Activated naive CD8-positive, alpha-beta T cell treated with anti-CD3 and anti-CD28 coated beads for 36 hours (primary cell): Measurements from ENCODE around the gene DLST. TPM values are rescaled to one million over a fixed set of nuclear protein-coding genes. Genes with fewer than 3 reads are reported as not detected.
"Not testable (repeated sequence)": the region's sequence is repeated elsewhere in the genome, so short reads cannot be mapped to it uniquely, and the experiment has no call there.

ENCODE experiments used
- DNase-seq: peaks from one replicate; pipeline ENCODE4 v3.0.0; 2021
- H3K27ac Mint-ChIP-seq: one replicate; pipeline ENCODE4 v1.8.0; 2022; ENCODE audit warnings: mild to moderate bottlenecking, moderate library complexity, mixed read lengths
- H3K27me3 Mint-ChIP-seq: one replicate; pipeline ENCODE4 v1.8.0; 2022; ENCODE audit warnings: mild to moderate bottlenecking, mixed read lengths
- H3K36me3 Mint-ChIP-seq: one replicate; pipeline ENCODE4 v1.8.0; 2021; ENCODE audit warnings: mild to moderate bottlenecking, mixed read lengths
- H3K4me1 Mint-ChIP-seq: one replicate; pipeline ENCODE4 v1.8.0; 2021; ENCODE audit warnings: mixed read lengths
- H3K4me3 Mint-ChIP-seq: one replicate; pipeline ENCODE4 v1.8.0; 2022; ENCODE audit warnings: mild to moderate bottlenecking, moderate library complexity, mixed read lengths
- H3K9me3 Mint-ChIP-seq: one replicate; pipeline ENCODE4 v1.8.0; 2022; ENCODE audit warnings: mixed read lengths
- total RNA-seq, 2 experiments: library from RNA; stranded (reverse); gene quantifications; one replicate each; pipeline ENCODE4 v1.2.3, GENCODE V29; 2021

Gene DLST
- total RNA-seq, 2 experiments from 2014 or later: 134 to 136 TPM

DNA sequence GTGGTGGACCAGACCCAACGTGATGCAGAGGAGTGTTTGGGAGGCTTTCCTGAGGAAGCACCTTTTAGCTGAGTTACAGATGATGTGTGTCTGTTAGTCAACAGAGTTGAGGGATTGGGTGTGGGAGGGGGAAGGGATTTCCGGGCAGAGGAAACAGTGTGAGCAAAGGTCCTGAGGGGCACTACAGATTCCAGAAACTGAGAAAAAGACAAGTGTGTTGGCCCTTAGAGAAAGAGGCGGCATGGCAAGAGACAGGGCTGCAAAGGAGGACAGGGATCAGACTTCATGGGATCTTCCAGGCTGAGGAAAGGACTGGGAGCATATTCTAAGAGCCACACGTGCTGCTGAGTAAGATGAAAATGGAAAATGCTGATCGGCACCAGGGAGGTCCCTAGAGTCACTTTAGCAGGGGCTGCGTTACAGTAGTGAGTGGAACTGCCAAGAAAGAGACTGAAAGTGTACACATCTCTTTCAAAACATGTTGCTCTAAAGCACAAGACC is 50.7 kb downstream of the DLST start:
- no peak overlapping the region for H3K4me3 Mint-ChIP-seq
- peaks cover 6% of the 10 kb centered on the region for H3K27me3 Mint-ChIP-seq
- DNase-seq: no peak
- H3K27ac Mint-ChIP-seq: no peak overlapping the region
- no peaks in the 10 kb centered on the region for H3K9me3 Mint-ChIP-seq
- H3K36me3 Mint-ChIP-seq: no peaks in the 10 kb centered on the region
- peaks cover 9% of the 10 kb centered on the region for H3K4me1 Mint-ChIP-seq

DNA sequence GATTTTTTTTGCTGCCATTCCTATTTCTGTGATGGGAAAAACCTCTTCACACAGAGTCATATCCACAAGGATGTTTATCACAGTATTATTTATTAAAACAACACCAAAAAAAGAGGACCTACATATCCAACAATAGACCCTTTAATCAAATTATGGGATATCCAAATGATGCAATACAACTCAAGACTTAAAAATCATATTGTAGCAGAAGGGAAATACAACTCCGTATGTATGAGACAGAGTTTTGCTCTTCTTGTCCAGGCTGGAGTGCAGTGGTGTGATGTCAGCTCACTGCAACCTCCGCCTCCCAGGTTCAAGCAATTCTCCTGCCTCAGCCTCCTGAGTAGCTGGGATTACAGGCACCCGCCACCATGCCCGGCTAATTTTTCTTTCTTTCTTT is 51.2 kb downstream of the DLST start:
- peaks cover 12% of the 10 kb centered on the region for H3K4me1 Mint-ChIP-seq
- not testable (repeated sequence) for H3K36me3 Mint-ChIP-seq, H3K9me3 Mint-ChIP-seq, DNase-seq, H3K27ac Mint-ChIP-seq, H3K27me3 Mint-ChIP-seq, H3K4me3 Mint-ChIP-seq

DNA sequence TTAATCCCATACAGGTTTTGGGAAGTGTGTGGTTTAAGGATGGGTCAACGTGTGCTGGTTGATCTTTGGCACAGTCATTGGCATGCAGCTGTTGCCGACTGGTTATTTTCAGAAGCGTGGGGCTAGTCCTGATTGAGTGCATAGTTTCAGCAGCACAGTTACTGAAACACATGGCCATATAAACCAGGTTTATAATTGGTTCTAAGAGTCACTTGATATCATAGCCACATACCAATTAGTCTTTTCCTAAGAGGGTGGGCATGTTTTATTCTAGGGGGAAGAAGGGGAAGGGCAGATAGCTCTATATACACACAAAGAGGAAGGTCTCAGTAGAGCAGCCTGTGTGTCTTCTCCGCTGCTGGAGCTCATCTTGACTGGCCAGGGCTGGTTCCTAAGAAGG is 52.3 kb downstream of the DLST start:
- H3K4me1 Mint-ChIP-seq: peaks cover 13% of the 10 kb centered on the region
- no peak overlapping the region for H3K27ac Mint-ChIP-seq
- H3K9me3 Mint-ChIP-seq: peaks cover 1% of the 10 kb centered on the region
- DNase-seq: no peak
- H3K36me3 Mint-ChIP-seq: no peaks in the 10 kb centered on the region
- H3K27me3 Mint-ChIP-seq: peaks cover 6% of the 10 kb centered on the region
- H3K4me3 Mint-ChIP-seq: no peak overlapping the region

DNA sequence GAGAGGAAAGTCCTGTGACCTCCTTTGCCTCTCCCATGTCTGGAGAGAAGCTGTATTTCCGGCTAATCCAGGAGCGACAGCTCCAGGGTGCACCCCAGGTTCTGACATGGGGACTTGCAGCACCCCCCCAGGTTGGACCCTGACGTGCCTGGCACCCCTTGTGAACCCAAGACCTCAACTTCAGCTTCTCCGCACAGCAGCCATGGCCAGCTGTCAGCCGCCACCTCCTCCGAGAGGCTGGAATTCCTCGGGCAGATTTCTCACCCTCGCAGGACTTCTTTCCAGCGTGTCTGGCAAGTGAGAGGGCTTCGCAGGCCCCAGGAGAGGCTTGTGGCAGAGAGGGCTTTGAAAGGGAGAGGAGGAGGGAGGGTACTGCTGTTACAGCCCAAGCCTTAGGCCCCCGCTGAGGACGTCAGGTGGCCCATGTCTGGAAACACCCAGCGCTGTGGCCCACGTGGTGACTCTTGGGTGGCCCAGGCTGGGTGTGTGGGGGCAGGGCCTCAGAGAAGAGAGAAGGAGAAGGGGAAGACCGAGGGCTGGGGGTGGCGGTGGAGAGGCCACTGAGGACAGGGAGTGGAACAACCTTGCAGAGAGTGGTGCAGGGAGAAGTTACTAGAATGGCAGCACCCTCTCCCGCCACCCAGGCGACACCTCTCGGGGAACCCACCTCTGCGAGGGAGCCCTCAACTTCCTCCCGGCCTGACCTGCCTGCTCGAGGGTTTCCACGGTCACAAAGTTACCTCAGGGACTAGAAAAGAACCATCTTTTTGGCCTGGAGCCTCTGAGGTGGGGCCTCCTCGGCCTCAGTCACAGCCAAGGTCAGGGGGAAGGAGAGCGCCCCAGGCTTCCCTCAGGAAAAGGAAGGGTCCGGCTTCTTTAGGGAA is 53.0 kb downstream of the DLST start:
- H3K27ac Mint-ChIP-seq: no peak overlapping the region
- peaks cover 6% of the 10 kb centered on the region for H3K27me3 Mint-ChIP-seq
- H3K9me3 Mint-ChIP-seq: peaks cover 1% of the 10 kb centered on the region
- H3K4me1 Mint-ChIP-seq: peaks cover 13% of the 10 kb centered on the region
- no peak for DNase-seq
- no peak overlapping the region for H3K4me3 Mint-ChIP-seq
- no peaks in the 10 kb centered on the region for H3K36me3 Mint-ChIP-seq

DNA sequence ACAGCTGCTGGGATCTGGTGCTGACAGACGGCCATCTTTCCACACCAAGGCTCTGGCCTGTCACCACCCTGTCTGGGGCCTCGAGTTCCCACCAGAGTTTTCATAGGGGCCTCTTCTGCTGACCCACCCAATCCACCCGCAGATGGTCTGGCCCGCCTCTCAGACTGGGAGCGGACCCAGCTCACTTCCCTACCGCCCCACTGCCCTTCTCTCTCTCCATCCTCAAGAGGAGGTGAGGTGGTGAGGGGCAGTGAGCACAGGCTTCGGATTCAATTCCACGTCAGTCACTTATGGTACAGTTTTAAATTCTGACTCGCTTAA is 53.6 kb downstream of the DLST start:
- peaks cover 6% of the 10 kb centered on the region for H3K27me3 Mint-ChIP-seq

DNA sequence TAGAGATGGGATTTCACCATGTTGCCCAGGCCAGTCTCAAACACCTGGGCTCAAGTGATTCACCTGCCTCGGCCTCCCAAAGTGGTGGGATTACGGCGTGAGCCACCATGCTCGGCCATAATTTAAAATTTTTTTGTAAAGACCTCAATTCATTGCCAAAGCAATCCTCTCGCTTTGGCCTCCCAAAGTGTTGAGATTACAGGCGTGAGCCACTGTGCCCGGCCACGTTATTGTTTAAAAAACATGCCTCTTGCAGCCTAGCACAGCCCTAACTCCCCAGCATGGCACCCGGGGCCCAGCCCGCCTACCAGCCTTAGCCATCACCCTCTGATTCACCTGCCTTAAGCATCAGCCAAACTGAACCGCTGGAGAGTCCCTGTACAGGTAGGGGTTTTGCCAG is 54.4 kb downstream of the DLST start:
- peaks cover 14% of the 10 kb centered on the region for H3K4me1 Mint-ChIP-seq
- no peak overlapping the region for H3K4me3 Mint-ChIP-seq
- no peak for DNase-seq
- peaks cover 1% of the 10 kb centered on the region for H3K9me3 Mint-ChIP-seq
- H3K36me3 Mint-ChIP-seq: no peaks in the 10 kb centered on the region
- H3K27ac Mint-ChIP-seq: no peak overlapping the region
- H3K27me3 Mint-ChIP-seq: peaks cover 6% of the 10 kb centered on the region

More for the DNA sequence above, 53.6 kb downstream of the DLST start:
- H3K4me3 Mint-ChIP-seq: no peak overlapping the region
- no peak for DNase-seq
- peaks cover 13% of the 10 kb centered on the region for H3K4me1 Mint-ChIP-seq
- no peaks in the 10 kb centered on the region for H3K36me3 Mint-ChIP-seq
- H3K27ac Mint-ChIP-seq: no peak overlapping the region
- H3K9me3 Mint-ChIP-seq: peaks cover 1% of the 10 kb centered on the region

DNA sequence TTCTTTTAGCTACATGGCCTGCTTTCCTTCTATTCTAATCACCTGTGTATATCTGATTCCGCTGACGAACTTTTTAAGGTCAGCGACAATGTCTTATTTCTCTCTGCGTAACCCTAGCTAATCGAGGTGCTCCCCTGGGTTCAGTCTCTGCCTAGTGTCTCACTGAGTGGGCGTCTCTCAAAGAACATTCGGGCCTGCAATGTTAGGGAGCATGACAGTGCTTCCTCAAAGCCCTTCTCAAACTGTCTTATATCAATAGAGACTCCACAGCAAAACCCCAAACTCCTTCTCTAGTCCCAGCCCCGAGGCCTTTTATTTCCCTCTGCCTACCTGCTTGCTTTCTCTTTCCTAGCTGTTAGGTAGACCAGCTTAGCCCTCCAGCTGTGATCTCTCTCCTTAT is 55.0 kb downstream of the DLST start:
- Mint-ChIP-seq H3K4me1 (peaks cover 20% of the 10 kb centered on the region), H3K36me3 (no peaks in the 10 kb centered on the region), H3K4me3 (no peak overlapping the region), H3K27me3 (peaks cover 6% of the 10 kb centered on the region), H3K9me3 (peaks cover 1% of the 10 kb centered on the region), H3K27ac (no peak overlapping the region)
- DNase-seq: no peak

DNA sequence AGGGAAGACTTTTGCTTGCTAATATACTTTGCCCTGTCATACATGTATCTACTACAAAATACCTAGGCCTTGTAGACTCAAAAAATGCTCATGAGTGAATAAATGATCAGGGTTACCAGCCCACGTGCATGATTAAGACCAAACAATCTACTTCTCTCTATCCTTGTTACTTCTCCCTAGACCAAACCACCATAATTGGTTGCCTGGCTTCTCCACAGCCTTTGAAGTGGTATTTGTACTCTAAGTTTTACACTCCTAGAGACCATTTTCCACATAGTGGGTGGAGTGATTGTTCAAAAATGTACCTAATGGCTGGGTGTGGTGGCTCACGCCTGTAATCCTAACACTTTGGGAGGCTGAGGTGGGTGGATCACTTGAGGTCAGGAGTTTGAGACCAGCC is 55.5 kb downstream of the DLST start:
- peaks cover 23% of the 10 kb centered on the region for H3K4me1 Mint-ChIP-seq
- H3K27ac Mint-ChIP-seq: no peak overlapping the region
- DNase-seq: no peak
- H3K36me3 Mint-ChIP-seq: no peaks in the 10 kb centered on the region
- no peak overlapping the region for H3K4me3 Mint-ChIP-seq
- peaks cover 1% of the 10 kb centered on the region for H3K9me3 Mint-ChIP-seq
- H3K27me3 Mint-ChIP-seq: peaks cover 5% of the 10 kb centered on the region

DNA sequence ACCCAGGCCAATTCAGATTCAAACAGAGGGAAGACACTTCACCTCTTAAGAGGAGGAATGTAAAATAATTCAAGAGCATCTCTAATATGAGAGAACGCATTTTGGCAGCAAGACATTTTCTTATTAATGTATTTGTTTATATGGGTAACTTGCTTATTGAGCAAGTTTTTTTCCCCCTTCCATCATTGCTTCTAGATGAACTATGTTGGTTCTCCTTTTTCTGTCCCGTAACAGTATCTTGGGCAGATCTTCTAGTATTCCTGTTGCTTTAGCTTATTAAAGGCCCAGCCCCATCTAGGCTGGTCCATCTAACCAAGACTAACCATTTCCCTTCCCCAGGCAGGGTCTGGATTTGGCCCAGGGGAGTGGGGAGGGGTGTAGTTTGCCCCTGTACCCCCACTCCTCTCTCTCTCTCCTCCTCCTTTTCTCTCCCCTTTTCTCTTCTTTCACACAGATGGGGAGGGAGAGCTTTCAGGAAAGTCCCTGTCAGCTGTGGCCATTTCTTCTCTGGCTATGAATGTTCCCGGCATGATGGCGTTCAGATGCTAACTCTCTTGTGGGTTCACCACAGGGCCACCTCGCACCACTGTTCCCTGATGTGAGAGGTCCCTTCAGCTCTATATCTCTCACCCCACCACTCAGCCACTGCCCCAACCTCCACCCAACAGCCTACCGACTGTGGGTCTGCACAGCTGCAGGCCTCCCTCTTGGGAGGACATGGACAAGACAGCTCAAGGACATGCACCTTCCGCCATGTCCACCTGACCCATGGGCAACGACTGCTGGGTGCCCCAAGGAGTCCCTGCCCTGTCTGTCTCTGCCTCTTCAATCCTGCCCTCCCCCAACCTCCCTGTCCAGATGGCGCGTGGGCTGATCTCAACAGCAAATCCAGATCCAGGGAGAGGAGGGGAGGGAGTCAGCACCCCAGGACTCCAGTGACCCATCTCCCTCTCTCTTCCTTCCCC is 57.1 kb downstream of the DLST start:
- H3K9me3 Mint-ChIP-seq: peaks cover 1% of the 10 kb centered on the region
- H3K27me3 Mint-ChIP-seq: no peaks in the 10 kb centered on the region
- peaks cover 19% of the 10 kb centered on the region for H3K4me1 Mint-ChIP-seq
- H3K36me3 Mint-ChIP-seq: no peaks in the 10 kb centered on the region
- DNase-seq: no peak
- H3K4me3 Mint-ChIP-seq: no peak overlapping the region
- no peak overlapping the region for H3K27ac Mint-ChIP-seq

DNA sequence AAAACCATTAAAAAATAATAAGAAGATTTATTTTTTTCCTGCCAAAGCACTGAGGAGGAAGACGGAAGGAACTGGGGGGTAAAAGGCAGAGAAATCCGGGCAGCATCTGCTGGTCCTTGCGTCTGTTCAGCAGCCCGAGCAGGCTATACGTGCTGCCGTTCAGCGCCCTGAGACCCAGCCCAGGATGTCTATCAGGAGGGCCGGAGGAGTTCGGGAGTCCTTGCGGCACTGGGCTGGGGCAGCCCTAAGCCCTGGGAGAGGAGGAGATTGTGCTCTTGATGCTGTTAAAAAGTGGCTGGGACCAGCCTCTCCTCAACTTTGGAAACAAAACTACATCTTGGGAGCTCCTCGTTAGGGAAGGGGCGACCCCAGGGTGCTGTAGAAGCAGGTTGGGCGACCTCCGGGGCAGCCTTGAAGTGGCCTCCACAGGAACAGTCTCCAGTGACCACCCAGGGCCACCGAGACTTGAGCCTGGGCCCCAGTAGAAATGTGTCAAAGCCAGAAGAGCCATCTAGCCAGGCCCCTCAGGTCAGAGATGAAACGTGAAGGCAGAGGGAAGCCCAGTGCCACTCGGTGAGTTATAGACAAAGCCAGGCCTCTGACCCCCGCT is 59.3 kb downstream of the DLST start:
- H3K27ac Mint-ChIP-seq: peak overlapping the region; percentile 86
- peaks cover 1% of the 10 kb centered on the region for H3K9me3 Mint-ChIP-seq
- DNase-seq: no peak
- peak overlapping the region; percentile 70 for H3K4me3 Mint-ChIP-seq
- H3K27me3 Mint-ChIP-seq: no peaks in the 10 kb centered on the region
- H3K36me3 Mint-ChIP-seq: no peaks in the 10 kb centered on the region
- peaks cover 19% of the 10 kb centered on the region for H3K4me1 Mint-ChIP-seq

DNA sequence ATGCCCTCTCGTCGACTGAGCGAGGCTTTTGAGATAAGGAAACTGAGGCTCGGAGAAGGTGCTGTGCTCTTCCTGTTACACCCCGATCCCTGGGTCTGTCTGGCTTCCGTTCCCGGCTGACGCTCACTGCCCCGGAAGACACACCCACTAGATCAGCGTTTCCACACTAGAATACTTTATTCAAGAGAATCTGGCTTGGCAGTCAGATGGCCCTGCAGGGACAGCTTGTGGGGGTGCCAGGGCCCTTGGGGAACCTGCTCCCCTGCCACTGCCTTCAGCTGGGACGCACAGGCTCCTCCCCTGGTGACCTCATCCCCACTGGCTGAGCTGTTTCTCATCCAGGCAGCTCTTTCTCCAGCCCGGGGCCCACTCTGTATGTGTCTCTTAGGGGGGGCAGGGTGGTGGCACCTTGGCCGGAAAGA is 60.0 kb downstream of the DLST start:
- Mint-ChIP-seq H3K27ac (peak overlapping the region; percentile 86), H3K27me3 (no peaks in the 10 kb centered on the region), H3K4me3 (peak overlapping the region; percentile 70), H3K9me3 (peaks cover 1% of the 10 kb centered on the region), H3K36me3 (no peaks in the 10 kb centered on the region), H3K4me1 (peaks cover 25% of the 10 kb centered on the region)
- DNase-seq: peak; percentile 69

DNA sequence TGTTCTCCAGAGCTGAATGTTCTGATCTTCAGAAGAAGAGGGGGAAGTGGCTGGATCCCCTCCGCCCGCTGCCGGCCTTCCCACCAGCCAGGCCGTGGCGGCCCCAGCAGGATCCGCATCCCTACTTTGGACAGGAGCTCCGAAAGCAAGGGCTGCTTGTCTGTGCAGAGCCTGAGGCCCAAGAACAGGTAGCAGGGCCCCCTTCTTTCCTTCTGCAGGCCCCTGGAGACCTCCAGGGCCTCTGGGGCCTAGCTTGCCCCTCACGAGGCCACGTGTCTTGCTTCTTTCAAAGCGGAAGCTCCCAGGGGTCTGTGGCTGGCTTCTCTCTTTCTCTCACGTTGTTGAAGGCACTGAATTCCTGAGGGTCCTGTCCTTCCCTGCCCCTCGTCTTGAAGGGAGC is 60.5 kb downstream of the DLST start:
- no peak for DNase-seq
- Mint-ChIP-seq H3K36me3 (no peaks in the 10 kb centered on the region), H3K27ac (peak overlapping the region; percentile 86), H3K4me3 (peak overlapping the region; percentile 70), H3K9me3 (peaks cover 1% of the 10 kb centered on the region), H3K27me3 (no peaks in the 10 kb centered on the region), H3K4me1 (peaks cover 22% of the 10 kb centered on the region)

DNA sequence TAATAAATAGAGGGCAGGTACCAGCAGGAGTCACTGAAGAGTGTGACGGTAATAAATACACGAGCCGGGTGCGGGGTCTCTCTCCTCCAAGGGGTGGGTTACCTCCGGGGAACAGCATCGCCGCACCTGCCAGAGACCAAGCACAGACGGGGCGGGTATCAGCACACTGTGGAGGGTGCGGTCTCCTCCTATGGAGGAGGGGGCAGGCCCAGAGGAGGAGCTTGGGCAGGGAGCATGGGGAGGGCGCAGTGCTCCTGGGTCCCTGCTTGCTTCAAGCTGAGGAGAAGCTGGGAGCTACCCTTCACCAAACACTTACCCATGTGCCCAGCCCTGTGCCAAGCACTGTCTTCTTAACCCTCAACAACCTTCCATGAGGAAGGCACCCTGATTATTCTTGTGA is 60.9 kb downstream of the DLST start:
- Mint-ChIP-seq H3K9me3 (peaks cover 1% of the 10 kb centered on the region), H3K36me3 (no peaks in the 10 kb centered on the region), H3K4me1 (peaks cover 21% of the 10 kb centered on the region), H3K4me3 (peak overlapping the region; percentile 14), H3K27me3 (no peaks in the 10 kb centered on the region), H3K27ac (no peak overlapping the region)
- no peak for DNase-seq

DNA sequence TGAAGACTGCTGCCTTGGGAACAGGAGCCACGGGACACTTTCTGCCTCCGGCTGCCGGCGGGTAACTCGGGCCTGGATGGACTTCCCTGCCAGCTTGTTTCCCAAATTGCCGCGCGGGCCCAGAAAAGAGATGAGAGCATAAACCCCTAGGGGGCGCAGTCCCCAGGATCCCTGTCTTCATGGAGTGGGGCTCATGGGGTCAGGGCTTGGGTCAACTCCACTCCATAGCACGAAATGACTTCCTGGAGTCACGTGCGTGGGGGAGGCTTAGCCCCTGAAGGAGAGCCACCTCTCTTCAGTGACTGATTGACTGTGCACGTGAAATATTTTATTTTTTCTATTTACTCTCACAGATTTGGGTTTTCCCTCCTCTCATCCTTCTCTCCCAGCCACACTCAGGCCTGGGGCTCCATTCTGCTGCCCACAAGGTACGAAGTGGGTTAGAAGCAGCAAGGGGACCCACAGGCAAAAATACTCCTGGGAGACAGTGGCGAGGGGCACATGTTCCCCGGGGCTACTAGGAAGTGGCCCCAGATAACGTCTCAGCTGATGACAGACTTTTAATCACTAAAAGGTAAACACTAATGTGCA is 63.6 kb downstream of the DLST start:
- H3K4me1 Mint-ChIP-seq: peaks cover 18% of the 10 kb centered on the region
- peak; percentile 31 for DNase-seq
- H3K27ac Mint-ChIP-seq: no peak overlapping the region
- no peaks in the 10 kb centered on the region for H3K9me3 Mint-ChIP-seq
- H3K4me3 Mint-ChIP-seq: no peak overlapping the region
- H3K36me3 Mint-ChIP-seq: no peaks in the 10 kb centered on the region
- no peaks in the 10 kb centered on the region for H3K27me3 Mint-ChIP-seq
